ENCODE measurements around the gene GADD45GIP1. TPM values are rescaled to one million over a fixed set of nuclear protein-coding genes. Genes with fewer than 3 reads are reported as not detected.

The GADD45GIP1 gene
- total RNA-seq, 2 donors from 2014 or later, result 31.0 to 34.9 TPM

GRCh38 chr19:12924621-12925310, 32.3 kb downstream of the GADD45GIP1 start:
- peaks cover 2% of the 10 kb centered on the region for H3K9me3 Mint-ChIP-seq
- DNase-seq, result no peak
- Histone ChIP-seq H3K4me3 (ENCODE audit: low read length) (no peak overlapping the region), H3K9me3 (ENCODE audit: control insufficient read depth, low read length) (no peaks in the 10 kb centered on the region), H3K36me3 (ENCODE audit: control insufficient read depth, insufficient read depth, low read length) (peaks cover 62% of the 10 kb centered on the region), H3K4me1 (ENCODE audit: control insufficient read depth, insufficient read depth, low read length) (no peaks in the 10 kb centered on the region), H3K27ac (ENCODE audit: low read depth, low read length) (no peak overlapping the region), H3K9ac (ENCODE audit: extremely low read depth, low read length, poor library complexity, severe bottlenecking) (no peak overlapping the region), H3K27me3 (ENCODE audit: control insufficient read depth, insufficient read depth, low read length, poor library complexity, severe bottlenecking) (no peaks in the 10 kb centered on the region)
- TF ChIP-seq, protein P1, sequence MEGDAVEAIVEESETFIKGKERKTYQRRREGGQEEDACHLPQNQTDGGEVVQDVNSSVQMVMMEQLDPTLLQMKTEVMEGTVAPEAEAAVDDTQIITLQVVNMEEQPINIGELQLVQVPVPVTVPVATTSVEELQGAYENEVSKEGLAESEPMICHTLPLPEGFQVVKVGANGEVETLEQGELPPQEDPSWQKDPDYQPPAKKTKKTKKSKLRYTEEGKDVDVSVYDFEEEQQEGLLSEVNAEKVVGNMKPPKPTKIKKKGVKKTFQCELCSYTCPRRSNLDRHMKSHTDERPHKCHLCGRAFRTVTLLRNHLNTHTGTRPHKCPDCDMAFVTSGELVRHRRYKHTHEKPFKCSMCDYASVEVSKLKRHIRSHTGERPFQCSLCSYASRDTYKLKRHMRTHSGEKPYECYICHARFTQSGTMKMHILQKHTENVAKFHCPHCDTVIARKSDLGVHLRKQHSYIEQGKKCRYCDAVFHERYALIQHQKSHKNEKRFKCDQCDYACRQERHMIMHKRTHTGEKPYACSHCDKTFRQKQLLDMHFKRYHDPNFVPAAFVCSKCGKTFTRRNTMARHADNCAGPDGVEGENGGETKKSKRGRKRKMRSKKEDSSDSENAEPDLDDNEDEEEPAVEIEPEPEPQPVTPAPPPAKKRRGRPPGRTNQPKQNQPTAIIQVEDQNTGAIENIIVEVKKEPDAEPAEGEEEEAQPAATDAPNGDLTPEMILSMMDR (conservative IDR thresholded peaks at IDR 0.05), result no peak
- H3K27ac Mint-ChIP-seq, result no peak overlapping the region
- H3K4me1 Mint-ChIP-seq, result no peaks in the 10 kb centered on the region
- WGBS, 2 experiments (ENCODE audit: insufficient coverage in 1 of 2, insufficient read length in 1 of 2), result 97% methylated on average over 19 to 29 of the region's 29 CpGs
- H3K27me3 Mint-ChIP-seq (ENCODE audit: insufficient read depth), result no peaks in the 10 kb centered on the region
- H3K4me3 Mint-ChIP-seq, result no peak overlapping the region
- H3K36me3 Mint-ChIP-seq (ENCODE audit: low read depth), result peaks cover 66% of the 10 kb centered on the region

GRCh38 chr19:12922959-12923358, 34.1 kb downstream of the GADD45GIP1 start:
- Histone ChIP-seq H3K9me3 (ENCODE audit: control insufficient read depth, low read length) (no peaks in the 10 kb centered on the region), H3K9ac (ENCODE audit: extremely low read depth, low read length, poor library complexity, severe bottlenecking) (no peak overlapping the region), H3K4me1 (ENCODE audit: control insufficient read depth, insufficient read depth, low read length) (no peaks in the 10 kb centered on the region), H3K27ac (ENCODE audit: low read depth, low read length) (no peak overlapping the region), H3K4me3 (ENCODE audit: low read length) (no peak overlapping the region), H3K27me3 (ENCODE audit: control insufficient read depth, insufficient read depth, low read length, poor library complexity, severe bottlenecking) (no peaks in the 10 kb centered on the region), H3K36me3 (ENCODE audit: control insufficient read depth, insufficient read depth, low read length) (peaks cover 47% of the 10 kb centered on the region)
- H3K36me3 Mint-ChIP-seq (ENCODE audit: low read depth), result peaks cover 50% of the 10 kb centered on the region
- no peak overlapping the region for H3K27ac Mint-ChIP-seq
- peaks cover 10% of the 10 kb centered on the region for H3K9me3 Mint-ChIP-seq
- WGBS, 2 experiments (ENCODE audit: insufficient coverage in 1 of 2, insufficient read length in 1 of 2), result 91 to 95% methylated on average over 3 to 4 of the region's 4 CpGs
- H3K27me3 Mint-ChIP-seq (ENCODE audit: insufficient read depth), result peaks cover 11% of the 10 kb centered on the region
- TF ChIP-seq, protein P1 (conservative IDR thresholded peaks at IDR 0.05), result no peak
- no peak overlapping the region for H3K4me3 Mint-ChIP-seq
- H3K4me1 Mint-ChIP-seq, result no peaks in the 10 kb centered on the region
- no peak for DNase-seq

DNA sequence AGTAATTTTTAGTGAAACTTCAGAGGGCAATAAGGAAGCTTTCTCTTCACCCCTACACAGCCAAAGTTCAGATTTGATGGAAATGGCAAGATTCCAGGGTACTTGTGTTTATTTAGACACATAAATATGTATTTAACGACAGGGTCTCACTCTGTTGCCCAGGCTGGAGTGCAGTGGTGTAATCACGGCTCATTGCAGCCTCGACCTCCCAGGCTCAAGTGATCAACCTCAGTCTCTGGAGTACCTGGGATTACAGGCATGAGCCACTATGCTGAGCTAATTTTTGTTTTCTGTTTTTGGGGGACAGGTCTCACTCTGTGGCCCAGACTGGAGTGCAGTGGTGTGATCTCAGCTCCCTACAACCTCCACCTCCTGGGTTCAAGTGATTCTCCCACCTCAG, 36.0 kb downstream of the GADD45GIP1 start:
- H3K4me1 Mint-ChIP-seq, result no peaks in the 10 kb centered on the region
- Histone ChIP-seq H3K4me3 (ENCODE audit: low read length) (no peak overlapping the region), H3K9ac (ENCODE audit: extremely low read depth, low read length, poor library complexity, severe bottlenecking) (no peak overlapping the region), H3K27me3 (ENCODE audit: control insufficient read depth, insufficient read depth, low read length, poor library complexity, severe bottlenecking) (no peaks in the 10 kb centered on the region), H3K36me3 (ENCODE audit: control insufficient read depth, insufficient read depth, low read length) (peaks cover 33% of the 10 kb centered on the region), H3K4me1 (ENCODE audit: control insufficient read depth, insufficient read depth, low read length) (no peaks in the 10 kb centered on the region), H3K9me3 (ENCODE audit: control insufficient read depth, low read length) (no peaks in the 10 kb centered on the region), H3K27ac (ENCODE audit: low read depth, low read length) (no peak overlapping the region)
- DNase-seq, result no peak
- H3K27me3 Mint-ChIP-seq (ENCODE audit: insufficient read depth), result peaks cover 13% of the 10 kb centered on the region
- peaks cover 10% of the 10 kb centered on the region for H3K9me3 Mint-ChIP-seq
- TF ChIP-seq, protein P1 (conservative IDR thresholded peaks at IDR 0.05), result no peak
- H3K27ac Mint-ChIP-seq, result no peak overlapping the region
- no peak overlapping the region for H3K4me3 Mint-ChIP-seq
- 93% methylated on average over 3 of the region's 3 CpGs for WGBS, 2 experiments (ENCODE audit: insufficient coverage in 1 of 2, insufficient read length in 1 of 2)
- H3K36me3 Mint-ChIP-seq (ENCODE audit: low read depth), result peaks cover 36% of the 10 kb centered on the region

Data from endodermal cell (in vitro differentiated cells).